Embryonic facial prominence (tissue), 1 donor: ENCODE results near the gene SWSAP1.

ENCODE experiments used
- DNase-seq: peaks from one replicate; pipeline ENCODE4 v3.0.0-alpha.2; 2016; ENCODE audit errors: extremely low spot score

The SWSAP1 gene

DNA sequence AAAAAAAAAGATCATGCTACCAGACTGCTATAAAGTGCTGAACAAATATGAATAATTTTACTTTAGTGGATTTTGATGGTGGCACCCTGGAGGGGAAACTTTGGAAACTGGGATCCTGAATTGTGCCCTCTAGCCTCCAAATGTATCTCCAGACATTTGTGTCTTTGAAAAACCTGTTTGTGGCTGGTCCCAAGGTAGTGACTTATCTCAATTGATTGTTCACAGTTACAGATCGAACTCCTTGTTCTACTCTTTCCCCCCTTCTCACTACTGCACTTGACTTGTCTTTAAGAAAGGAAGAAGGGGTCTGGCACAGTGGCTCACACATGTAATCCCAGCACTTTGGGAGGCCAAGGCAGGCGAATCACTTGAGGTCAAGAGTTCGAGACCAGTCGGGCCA lies 34.1 kb downstream of the SWSAP1 start:
- no peak for DNase-seq

- DNase-seq: no peak
These were observed 36.2 kb downstream of the SWSAP1 start for GRCh38 chr19:11410682-11411081.

DNA sequence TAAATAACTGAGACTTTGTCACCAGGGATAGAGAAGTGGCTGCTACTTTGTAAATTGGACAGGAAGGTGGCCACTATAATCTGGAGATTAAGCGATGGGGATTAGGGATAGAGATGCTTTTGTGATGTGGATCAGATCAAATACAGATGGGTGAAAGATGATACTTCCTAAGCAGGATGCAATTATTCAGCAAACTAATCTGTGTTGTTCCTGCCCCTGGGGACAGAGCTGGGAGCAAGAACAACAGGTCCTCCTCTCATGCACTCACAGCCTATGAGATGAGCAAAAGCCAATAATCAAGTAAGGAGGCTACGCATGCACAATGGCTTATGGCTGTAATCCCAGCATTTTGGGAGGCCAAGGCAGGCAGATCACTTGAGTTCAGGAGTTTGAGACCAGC lies 40.1 kb downstream of the SWSAP1 start:
- DNase-seq: no peak

DNA sequence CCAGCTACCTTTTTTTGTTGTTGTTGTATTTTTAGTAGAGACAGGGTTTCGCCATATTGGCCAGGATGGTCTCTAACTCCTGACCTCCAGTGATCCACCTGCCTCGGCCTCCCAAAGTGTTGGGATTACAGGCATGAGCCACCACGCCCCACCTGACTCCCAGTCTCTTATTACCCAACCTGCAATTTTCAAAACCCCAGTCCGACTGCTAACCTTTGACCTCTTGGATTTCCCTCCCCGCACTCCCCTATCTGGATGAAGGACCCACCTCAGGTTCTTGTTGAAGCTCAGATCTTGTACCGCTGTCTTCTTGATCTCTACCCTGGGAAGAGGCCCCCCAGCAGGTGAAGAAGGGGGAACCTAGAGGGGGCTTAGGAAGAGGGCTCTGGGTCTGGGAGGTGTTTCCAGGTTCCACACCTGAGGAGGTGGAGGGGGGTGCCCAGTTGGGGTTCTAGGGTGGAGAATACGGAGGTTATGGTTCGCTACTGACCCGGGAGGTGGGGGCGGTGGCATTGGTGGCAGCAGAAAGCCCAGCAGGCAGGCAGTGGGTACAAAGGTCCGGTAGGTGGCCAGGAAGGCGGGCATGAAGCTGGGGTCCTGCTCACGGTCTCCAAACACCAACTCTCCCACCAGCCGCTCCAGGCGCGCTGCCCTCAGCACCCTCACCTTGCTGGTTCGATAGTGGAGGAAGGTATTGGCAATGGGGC lies 42.0 kb downstream of the SWSAP1 start:
- DNase-seq: no peak

DNA sequence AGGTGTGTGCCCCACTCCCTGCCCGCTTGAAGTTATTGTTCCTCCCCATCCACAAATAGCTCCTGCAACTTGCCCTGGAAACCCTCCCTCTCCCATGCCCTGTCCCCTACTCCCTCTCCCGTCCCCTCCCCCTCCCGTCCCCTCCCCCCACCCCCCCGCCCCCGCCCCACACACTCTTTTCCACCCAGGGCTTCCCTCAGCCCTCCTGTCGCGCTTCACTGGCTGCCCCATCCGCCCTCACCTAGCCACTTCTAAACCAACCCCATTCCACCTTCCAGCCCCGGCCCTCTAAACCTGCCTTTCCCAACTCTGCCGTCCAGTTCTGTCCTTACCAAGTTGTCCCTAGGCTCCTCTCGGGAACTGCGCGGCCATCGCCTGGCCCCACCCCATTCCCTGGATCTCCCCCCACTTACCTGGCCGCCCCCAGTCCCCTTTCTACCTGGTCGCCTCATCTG lies 43.7 kb downstream of the SWSAP1 start:
- DNase-seq: no peak

DNA sequence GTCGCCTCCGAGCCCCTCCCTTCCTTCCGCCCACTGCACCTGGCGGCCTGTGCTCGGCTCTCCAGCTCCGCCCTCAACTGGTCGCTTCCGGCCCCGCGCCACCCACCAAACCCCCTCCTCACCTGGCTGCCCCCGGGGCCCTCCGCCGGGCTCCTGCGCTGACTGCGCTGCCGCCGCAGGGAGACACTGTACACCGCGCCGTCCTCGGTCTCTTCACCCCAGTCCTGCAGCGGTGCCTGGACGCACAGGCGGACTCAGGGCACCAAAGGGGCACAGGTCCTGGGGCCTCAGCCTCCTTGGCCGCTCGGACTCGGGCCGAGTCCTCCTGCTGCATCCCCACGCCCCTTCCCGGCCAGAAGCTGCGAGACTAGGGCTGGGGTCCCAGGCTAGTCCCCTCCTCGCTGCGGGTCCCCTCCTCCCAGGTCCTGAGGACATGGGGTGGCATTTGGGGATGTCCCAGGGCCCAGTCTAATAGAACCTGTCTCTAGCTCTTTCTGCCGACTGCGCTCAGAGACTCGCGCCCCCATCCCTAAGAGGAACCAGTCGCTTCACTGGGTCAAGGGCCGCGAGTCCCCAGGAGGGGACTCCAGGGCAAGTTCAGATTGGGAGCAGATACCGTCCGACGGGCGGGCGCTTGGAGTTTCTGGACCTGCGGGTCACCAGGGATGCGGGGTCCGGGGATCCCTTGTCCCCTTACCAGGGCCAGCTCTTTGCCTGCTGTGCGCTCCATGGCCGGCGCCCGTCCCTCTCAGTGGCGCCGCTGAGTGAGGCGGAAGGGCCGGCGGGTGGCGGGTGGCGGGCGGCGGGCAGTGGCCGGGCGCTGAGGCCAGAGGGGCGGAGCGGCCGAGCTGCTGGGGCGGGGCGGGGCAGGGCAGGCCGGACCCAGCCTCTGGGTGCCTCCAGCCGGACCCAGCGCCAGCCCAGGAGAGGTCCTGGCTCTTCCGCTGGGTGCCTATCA lies 44.4 kb downstream of the SWSAP1 start, which contains the start of gene RGL3:
RGL3 (minus strand) TSS at position 766 of the 958 bp plus-strand sequence; CDS start at position 730, 36 bp downstream.
- DNase-seq: no peak

DNA sequence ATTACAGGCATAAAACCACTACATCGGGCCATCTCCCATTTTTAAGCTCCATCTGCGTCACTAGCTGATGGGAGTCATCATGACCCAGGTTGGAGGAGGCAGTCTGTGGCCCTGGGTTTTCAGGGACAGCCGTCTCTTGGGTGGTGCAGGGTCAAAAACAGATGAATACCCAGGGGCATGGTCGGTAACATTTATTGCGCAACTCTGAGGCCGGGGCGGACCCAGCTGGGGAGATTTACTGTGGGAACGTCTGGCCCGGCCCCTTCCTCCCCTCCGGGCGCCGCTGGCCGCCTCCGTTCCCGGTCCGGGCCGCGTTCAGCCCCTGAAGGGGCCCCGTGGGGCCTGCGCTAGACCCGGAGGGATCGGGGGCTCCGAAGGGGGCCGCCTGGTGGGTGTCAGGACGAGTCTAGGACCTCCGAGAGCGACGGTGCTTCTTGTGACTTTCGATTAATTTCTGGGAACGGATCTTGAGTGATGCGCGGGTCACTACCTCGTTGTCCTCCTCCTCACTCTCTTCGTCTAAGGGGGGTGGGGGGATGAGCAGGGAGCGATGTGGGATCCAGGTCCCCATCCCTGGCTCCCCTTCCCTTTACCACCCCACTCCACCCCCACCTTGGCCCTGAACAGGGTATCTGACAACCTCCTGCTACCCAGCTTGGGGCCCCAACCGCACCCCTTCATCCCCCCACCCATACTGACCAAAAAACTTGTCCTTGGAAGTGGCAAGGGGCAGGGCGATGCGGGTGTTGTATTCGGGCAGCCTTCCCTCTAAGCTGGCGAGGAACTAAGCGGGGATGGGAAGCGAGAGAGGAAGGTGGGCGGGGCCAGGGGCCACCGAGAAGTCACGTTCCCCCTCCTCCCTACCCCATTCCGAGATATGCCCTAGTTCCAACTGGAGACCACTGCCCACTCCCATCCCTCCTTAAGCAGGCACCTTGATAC lies 46.2 kb downstream of the SWSAP1 start:
- no peak for DNase-seq

DNA sequence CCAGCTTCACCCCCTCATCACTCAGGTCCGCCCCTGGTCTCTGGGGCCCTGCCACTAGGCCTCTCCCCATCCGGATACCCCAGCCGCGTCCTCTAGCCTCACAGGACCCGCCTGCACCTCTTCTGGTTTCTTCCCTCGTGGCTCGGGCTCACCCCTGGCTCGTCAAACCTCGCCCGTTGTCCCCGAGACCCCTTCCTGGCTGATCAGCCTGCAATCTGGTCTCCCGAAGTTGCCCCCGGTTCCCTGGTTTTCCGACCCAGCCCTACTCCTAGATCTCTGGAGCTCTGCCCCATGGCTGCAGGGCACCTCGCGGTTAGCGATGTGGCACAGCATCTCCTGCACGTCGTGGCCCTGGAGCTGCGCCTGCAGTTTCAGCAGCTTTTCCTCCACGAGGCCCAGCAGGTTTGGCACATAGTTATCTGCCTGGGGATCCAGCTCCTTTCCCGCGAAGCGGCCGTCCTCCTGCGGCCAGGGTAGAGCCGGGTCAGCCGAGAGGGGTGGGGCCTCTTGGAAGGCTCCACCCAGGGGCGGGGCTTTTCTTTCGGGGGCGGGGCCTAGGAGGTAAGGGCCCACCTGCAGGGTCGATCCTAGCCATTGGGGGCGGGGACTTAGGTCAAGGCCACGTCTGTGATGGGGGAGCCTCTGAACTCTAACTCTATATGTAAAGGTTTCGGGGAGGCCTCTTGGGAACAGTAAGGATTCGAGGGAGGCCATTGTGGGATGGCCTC lies 47.1 kb downstream of the SWSAP1 start:
- DNase-seq: no peak

GRCh38 chr19:11422163-11423065 lies 47.9 kb downstream of the SWSAP1 start:
- DNase-seq: no peak

GRCh38 chr19:11423164-11423790 lies 48.8 kb downstream of the SWSAP1 start:
- DNase-seq: no peak

GRCh38 chr19:11423791-11424181 lies 49.3 kb downstream of the SWSAP1 start:
- DNase-seq: no peak
